HG03571 (cell line): ENCODE results near the gene CA4.
"Not testable (repeated sequence)": the region's sequence is repeated elsewhere in the genome, so short reads cannot be mapped to it uniquely, and the experiment has no call there.

ENCODE experiments used
- ATAC-seq: cut with Tn5 transposase; IDR thresholded peaks from one replicate; pipeline ENCODE4 v1.9.1; 2021; ENCODE audit not compliant: unreplicated experiment

Gene CA4

GRCh38 chr17:60171753-60172079, 21.9 kb downstream of the CA4 start:
- ATAC-seq = no peak

GRCh38 chr17:60173304-60173819, 23.6 kb downstream of the CA4 start:
- no peak for ATAC-seq

GRCh38 chr17:60174035-60174434, 24.3 kb downstream of the CA4 start:
- no peak for ATAC-seq

- ATAC-seq = not testable (repeated sequence)
These were observed 25.0 kb downstream of the CA4 start for GRCh38 chr17:60174767-60175166.

DNA sequence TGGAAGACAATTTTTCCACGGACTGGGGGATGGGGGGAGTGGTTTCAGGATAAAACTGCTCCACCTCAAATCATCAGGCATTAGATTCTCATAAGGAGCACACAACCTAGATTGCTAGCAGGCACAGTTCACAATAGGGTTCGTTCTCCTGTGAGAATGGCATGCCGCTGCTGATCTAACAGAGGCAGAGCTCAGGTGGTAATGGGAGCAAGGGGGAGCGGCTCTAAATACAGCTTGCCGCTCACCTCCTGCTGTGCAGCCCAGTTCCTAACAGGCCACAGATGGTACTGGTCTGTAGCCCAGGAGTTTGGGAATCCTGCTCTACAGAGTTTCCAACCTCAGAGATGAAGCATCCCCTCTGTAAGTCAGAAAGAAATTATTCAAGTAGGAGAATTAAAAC, 27.0 kb downstream of the CA4 start:
- ATAC-seq = not testable (repeated sequence)

GRCh38 chr17:60178180-60178579, 28.4 kb downstream of the CA4 start:
- ATAC-seq = not testable (repeated sequence)

DNA sequence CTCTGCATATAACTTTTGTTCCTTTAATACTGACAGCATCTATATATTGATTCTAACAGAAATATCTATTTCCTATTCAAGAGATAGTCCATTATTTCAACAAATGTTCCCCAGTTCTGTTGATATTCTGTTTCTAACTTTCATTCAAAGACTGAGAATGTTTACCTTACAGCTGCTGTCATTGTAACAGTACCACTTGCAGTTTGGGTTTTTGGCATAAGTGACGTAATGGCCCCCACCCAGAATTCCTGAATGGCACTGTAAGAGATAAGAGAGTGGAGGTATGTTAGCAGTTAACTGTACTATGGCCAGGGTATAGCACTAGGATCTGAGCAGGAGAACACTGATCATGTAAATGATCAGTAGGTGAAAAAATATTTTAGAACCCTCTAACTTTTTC, 30.6 kb downstream of the CA4 start:
- ATAC-seq = not testable (repeated sequence)

- not testable (repeated sequence) for ATAC-seq
These were observed 36.6 kb downstream of the CA4 start for GRCh38 chr17:60186372-60186771.

DNA sequence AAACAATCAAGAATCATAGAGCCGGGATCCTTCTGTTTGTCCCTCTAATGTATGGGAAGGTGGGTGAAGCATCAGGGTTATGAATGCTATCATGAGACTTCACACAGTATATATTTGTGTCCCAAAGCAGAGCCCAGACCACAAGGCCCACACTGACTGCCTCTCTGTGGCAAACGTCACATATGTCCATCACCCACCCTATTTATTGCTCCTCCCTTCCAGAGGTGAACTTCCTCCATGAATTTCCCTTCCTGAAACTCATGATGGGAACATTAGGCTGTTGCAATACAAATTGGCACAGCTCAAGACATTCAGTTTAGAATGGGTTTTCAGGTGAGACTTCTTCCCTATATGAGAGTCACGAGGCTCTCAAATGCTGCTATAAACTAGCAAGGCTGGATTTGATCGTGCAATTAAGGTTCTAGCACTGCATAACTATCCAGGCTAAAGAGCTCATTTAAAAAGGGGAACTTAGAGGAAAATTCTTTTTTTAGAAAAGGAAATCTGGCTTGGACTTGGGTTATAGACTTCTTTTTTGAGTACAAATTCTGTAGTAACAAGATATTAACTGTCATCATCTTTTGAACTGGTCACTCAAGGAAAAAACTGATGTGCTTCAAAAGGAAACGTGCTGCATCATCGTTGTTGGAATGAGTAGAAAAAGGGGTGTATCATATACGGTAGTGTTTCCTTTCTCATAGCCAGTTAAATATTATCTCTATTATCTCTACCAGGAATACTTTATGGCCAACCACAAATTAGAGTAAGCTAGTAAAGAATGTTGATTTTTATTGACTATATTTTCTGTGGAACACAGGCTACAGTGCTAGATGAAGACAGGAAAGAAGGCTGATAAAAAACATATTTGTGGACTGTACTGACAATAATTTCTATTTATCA, 37.3 kb downstream of the CA4 start:
- ATAC-seq = not testable (repeated sequence)

DNA sequence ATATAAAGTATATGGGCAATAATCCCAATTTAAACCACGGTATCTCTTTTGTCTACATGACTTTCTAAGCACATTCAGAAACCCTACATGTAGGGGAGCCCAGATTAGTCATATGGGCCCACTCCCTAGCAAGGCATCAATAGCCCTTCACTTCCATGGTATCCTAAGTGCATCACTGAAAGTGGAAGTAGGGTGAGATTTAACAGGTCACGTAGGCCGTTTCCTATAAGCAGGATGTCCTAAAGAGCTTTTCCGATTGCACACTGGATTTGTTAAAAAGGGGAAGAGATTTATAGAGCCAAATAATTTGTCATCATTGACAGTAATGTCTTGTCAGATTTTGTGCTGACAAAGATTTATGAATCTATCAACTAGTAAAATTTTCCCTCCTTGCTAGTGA, 39.0 kb downstream of the CA4 start:
- ATAC-seq = no peak

GRCh38 chr17:60190032-60190431, 40.3 kb downstream of the CA4 start:
- ATAC-seq = not testable (repeated sequence)

GRCh38 chr17:60193032-60193431, 43.3 kb downstream of the CA4 start:
- not testable (repeated sequence) for ATAC-seq

DNA sequence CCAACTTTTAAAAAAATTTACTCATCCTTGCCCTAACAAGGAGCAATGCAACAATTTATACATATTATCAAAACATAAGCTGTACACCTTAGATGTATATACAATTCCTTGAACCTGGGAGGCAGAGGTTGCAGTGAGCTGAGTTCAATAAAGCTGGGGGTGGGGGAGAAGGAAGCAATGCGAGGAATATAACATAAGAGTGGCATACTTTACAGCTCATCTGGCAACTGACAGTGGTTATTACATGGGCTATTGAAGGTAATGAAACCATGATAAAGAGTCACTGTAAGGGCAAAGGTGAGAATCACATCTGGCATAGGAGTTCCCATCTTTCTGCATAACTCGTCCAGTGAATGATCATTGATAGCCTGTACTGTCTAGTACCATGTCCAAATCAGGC, 43.7 kb downstream of the CA4 start:
- ATAC-seq = no peak

- not testable (repeated sequence) for ATAC-seq
These were observed 44.4 kb downstream of the CA4 start for GRCh38 chr17:60194141-60194540.

DNA sequence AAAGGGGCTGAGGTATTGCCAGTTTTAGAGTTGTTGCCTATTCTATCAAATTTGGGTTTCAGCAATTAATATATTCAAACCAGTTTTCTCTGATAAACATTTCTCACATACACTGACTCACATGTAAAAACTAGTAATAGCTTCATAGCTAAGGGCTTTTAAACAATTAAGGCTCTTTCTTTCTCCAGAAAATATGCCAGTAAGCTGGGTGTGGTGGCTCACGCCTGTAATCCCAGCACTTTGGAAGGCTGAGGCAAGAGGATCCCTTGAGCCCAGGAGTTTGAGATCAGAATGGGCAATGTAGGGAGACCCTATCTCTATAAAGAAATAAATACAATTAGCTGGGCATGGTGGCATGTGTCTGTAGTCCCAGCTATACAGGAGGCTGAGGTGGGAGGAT, 48.9 kb downstream of the CA4 start:
- ATAC-seq = not testable (repeated sequence)

DNA sequence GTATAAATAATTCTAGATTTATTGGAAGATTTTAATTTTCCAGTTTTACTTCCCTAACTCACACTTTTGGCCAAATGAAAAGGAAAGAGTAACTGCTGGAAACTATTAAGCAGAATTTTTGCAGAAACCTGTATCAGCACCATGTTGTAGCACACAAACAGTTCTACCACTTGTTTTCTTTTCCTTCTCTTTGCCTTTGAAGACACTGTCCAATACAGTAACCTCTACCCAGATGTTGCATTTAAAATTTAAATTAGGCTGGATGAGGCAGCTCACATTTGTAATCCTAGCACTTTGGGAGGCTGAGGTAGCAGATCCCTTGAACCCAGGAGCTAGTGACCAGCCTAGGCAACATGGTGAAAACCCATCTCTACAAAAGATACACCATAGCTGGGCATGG, 56.0 kb downstream of the CA4 start:
- not testable (repeated sequence) for ATAC-seq

DNA sequence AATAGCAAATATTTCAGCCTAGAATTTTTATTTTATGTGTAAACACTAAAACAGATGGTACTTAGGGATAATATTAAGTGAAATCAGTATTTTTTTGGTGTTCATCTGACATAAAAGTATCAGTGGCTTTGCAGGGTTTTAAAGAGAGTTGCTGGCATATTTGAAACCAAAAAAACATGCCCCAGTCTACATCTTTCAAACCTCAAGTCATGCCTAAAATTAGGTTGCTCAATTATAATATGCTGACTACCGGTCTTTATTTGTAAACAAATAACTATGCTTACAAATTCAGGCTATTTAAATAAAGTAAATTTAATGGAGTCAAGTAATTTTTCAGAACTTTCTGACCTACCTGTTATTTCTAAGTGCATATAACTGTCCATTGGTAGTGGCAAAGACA, 58.5 kb downstream of the CA4 start:
- ATAC-seq = not testable (repeated sequence)
